ENCODE data around the gene GINS2.

Gene GINS2

GRCh38 chr16:85640254-85640558, 48.5 kb downstream of the GINS2 start:
- Mint-ChIP-seq H3K27me3 (no peaks in the 10 kb centered on the region), H3K27ac (no peak overlapping the region), H3K9me3 (ENCODE audit: low read depth) (no peaks in the 10 kb centered on the region), H3K4me3 (no peak overlapping the region), H3K4me1 (ENCODE audit: low read depth) (peaks cover 9% of the 10 kb centered on the region), H3K36me3 (no peaks in the 10 kb centered on the region)

- Mint-ChIP-seq H3K4me1 (ENCODE audit: low read depth) (peaks cover 8% of the 10 kb centered on the region), H3K9me3 (ENCODE audit: low read depth) (no peaks in the 10 kb centered on the region), H3K4me3 (no peak overlapping the region), H3K27me3 (no peaks in the 10 kb centered on the region), H3K27ac (no peak overlapping the region), H3K36me3 (no peaks in the 10 kb centered on the region)
Observed at GRCh38 chr16:85639529-85640253, 49.1 kb downstream of the GINS2 start.

GRCh38 chr16:85638695-85639409, 49.9 kb downstream of the GINS2 start:
- H3K36me3 Mint-ChIP-seq, result no peaks in the 10 kb centered on the region
- no peak overlapping the region for H3K4me3 Mint-ChIP-seq
- H3K27me3 Mint-ChIP-seq, result no peaks in the 10 kb centered on the region
- no peaks in the 10 kb centered on the region for H3K9me3 Mint-ChIP-seq (ENCODE audit: low read depth)
- no peak overlapping the region for H3K27ac Mint-ChIP-seq
- H3K4me1 Mint-ChIP-seq (ENCODE audit: low read depth), result peaks cover 3% of the 10 kb centered on the region

- H3K4me3 Mint-ChIP-seq, result no peak overlapping the region
- H3K4me1 Mint-ChIP-seq (ENCODE audit: low read depth), result peaks cover 1% of the 10 kb centered on the region
- H3K36me3 Mint-ChIP-seq, result no peaks in the 10 kb centered on the region
- H3K27ac Mint-ChIP-seq, result peak overlapping the region; percentile 50
- H3K27me3 Mint-ChIP-seq, result no peaks in the 10 kb centered on the region
- H3K9me3 Mint-ChIP-seq (ENCODE audit: low read depth), result no peaks in the 10 kb centered on the region
Observed at GRCh38 chr16:85637808-85638647, 50.7 kb downstream of the GINS2 start.

GRCh38 chr16:85637061-85637807, 51.5 kb downstream of the GINS2 start:
- H3K36me3 Mint-ChIP-seq, result no peaks in the 10 kb centered on the region
- no peaks in the 10 kb centered on the region for H3K9me3 Mint-ChIP-seq (ENCODE audit: low read depth)
- H3K4me1 Mint-ChIP-seq (ENCODE audit: low read depth), result peaks cover 2% of the 10 kb centered on the region
- H3K27me3 Mint-ChIP-seq, result no peaks in the 10 kb centered on the region
- no peak overlapping the region for H3K27ac Mint-ChIP-seq
- no peak overlapping the region for H3K4me3 Mint-ChIP-seq

DNA sequence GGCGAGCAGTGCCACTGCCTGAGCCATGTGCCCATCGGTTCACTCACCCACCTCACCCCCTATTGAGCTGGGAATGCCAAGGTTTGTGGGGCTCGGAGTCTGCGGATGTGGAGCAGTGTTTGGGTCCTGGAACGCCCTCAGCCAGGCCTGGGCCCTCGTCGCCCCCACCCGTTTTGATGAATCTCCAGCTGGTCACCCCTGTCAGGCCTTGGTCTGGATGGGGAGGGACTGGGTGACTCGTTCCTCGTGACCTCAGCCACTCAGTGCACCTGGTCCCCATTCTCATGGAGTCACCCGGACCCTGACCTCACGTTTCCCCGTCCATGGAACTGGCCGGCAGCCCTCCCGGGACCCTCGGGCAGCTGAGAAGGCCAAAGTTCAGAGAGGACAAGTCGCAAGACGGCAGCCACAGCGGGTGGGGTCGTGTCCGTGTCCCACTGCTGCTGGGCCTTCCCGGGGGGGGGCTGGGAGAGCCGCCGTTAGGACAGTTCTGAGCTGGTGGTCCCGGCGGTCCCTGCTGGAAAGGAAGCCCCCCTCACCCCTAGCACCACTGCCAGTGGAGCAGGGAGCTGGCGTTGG, 52.4 kb downstream of the GINS2 start:
- H3K36me3 Mint-ChIP-seq, result no peaks in the 10 kb centered on the region
- H3K4me3 Mint-ChIP-seq, result no peak overlapping the region
- H3K27me3 Mint-ChIP-seq, result no peaks in the 10 kb centered on the region
- no peak overlapping the region for H3K27ac Mint-ChIP-seq
- peaks cover 4% of the 10 kb centered on the region for H3K4me1 Mint-ChIP-seq (ENCODE audit: low read depth)
- H3K9me3 Mint-ChIP-seq (ENCODE audit: low read depth), result no peaks in the 10 kb centered on the region

GRCh38 chr16:85635545-85636140, 53.1 kb downstream of the GINS2 start:
- Mint-ChIP-seq H3K27me3 (no peaks in the 10 kb centered on the region), H3K36me3 (no peaks in the 10 kb centered on the region), H3K27ac (no peak overlapping the region), H3K4me3 (no peak overlapping the region), H3K9me3 (ENCODE audit: low read depth) (no peaks in the 10 kb centered on the region), H3K4me1 (ENCODE audit: low read depth) (peaks cover 4% of the 10 kb centered on the region)

- H3K27ac Mint-ChIP-seq, result no peak overlapping the region
- no peak overlapping the region for H3K4me3 Mint-ChIP-seq
- H3K27me3 Mint-ChIP-seq, result no peaks in the 10 kb centered on the region
- no peaks in the 10 kb centered on the region for H3K9me3 Mint-ChIP-seq (ENCODE audit: low read depth)
- H3K4me1 Mint-ChIP-seq (ENCODE audit: low read depth), result peaks cover 7% of the 10 kb centered on the region
- H3K36me3 Mint-ChIP-seq, result no peaks in the 10 kb centered on the region
Observed at GRCh38 chr16:85634747-85635544, 53.8 kb downstream of the GINS2 start.

DNA sequence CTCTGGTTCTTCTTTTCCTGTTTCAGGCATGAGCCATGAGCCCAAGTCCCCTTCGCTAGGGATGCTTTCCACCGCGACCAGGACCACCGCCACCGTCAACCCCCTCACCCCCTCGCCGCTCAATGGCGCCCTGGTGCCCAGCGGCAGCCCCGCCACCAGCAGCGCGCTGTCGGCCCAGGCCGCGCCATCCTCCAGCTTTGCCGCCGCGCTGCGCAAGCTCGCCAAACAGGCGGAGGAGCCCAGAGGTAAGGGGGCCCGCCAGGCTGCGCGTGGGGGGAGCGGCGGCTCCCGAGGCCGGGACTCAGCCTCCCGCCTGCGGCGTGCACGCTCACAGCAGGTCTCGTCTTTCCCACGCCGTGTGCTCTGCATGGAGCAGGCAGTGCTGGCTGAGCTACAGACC, 54.9 kb downstream of the GINS2 start:
- Mint-ChIP-seq H3K27ac (no peak overlapping the region), H3K4me3 (no peak overlapping the region), H3K9me3 (ENCODE audit: low read depth) (no peaks in the 10 kb centered on the region), H3K27me3 (no peaks in the 10 kb centered on the region), H3K4me1 (ENCODE audit: low read depth) (peaks cover 13% of the 10 kb centered on the region), H3K36me3 (peaks cover 4% of the 10 kb centered on the region)

- H3K27ac Mint-ChIP-seq, result no peak overlapping the region
- H3K4me3 Mint-ChIP-seq, result no peak overlapping the region
- no peaks in the 10 kb centered on the region for H3K9me3 Mint-ChIP-seq (ENCODE audit: low read depth)
- H3K27me3 Mint-ChIP-seq, result no peaks in the 10 kb centered on the region
- H3K4me1 Mint-ChIP-seq (ENCODE audit: low read depth), result peaks cover 17% of the 10 kb centered on the region
- H3K36me3 Mint-ChIP-seq, result peaks cover 4% of the 10 kb centered on the region
Observed at GRCh38 chr16:85633438-85633743, 55.4 kb downstream of the GINS2 start.

GRCh38 chr16:85632709-85633437, 55.9 kb downstream of the GINS2 start:
- Mint-ChIP-seq H3K9me3 (ENCODE audit: low read depth) (no peaks in the 10 kb centered on the region), H3K4me1 (ENCODE audit: low read depth) (peaks cover 17% of the 10 kb centered on the region), H3K4me3 (no peak overlapping the region), H3K27me3 (no peaks in the 10 kb centered on the region), H3K27ac (no peak overlapping the region), H3K36me3 (peaks cover 4% of the 10 kb centered on the region)

GRCh38 chr16:85631802-85632393, 56.9 kb downstream of the GINS2 start:
- Mint-ChIP-seq H3K4me1 (ENCODE audit: low read depth) (peaks cover 20% of the 10 kb centered on the region), H3K9me3 (ENCODE audit: low read depth) (no peaks in the 10 kb centered on the region), H3K27ac (no peak overlapping the region), H3K27me3 (no peaks in the 10 kb centered on the region), H3K36me3 (peaks cover 4% of the 10 kb centered on the region), H3K4me3 (no peak overlapping the region)

- no peaks in the 10 kb centered on the region for H3K27me3 Mint-ChIP-seq
- H3K4me1 Mint-ChIP-seq (ENCODE audit: low read depth), result peaks cover 25% of the 10 kb centered on the region
- H3K27ac Mint-ChIP-seq, result no peak overlapping the region
- H3K36me3 Mint-ChIP-seq, result peaks cover 4% of the 10 kb centered on the region
- no peaks in the 10 kb centered on the region for H3K9me3 Mint-ChIP-seq (ENCODE audit: low read depth)
- no peak overlapping the region for H3K4me3 Mint-ChIP-seq
Observed at GRCh38 chr16:85631230-85631629, 57.5 kb downstream of the GINS2 start.

All from activated naive CD8-positive, alpha-beta T cell (primary cell).